ENCODE data around the gene KIF14.

KIF14 gene, protein sequence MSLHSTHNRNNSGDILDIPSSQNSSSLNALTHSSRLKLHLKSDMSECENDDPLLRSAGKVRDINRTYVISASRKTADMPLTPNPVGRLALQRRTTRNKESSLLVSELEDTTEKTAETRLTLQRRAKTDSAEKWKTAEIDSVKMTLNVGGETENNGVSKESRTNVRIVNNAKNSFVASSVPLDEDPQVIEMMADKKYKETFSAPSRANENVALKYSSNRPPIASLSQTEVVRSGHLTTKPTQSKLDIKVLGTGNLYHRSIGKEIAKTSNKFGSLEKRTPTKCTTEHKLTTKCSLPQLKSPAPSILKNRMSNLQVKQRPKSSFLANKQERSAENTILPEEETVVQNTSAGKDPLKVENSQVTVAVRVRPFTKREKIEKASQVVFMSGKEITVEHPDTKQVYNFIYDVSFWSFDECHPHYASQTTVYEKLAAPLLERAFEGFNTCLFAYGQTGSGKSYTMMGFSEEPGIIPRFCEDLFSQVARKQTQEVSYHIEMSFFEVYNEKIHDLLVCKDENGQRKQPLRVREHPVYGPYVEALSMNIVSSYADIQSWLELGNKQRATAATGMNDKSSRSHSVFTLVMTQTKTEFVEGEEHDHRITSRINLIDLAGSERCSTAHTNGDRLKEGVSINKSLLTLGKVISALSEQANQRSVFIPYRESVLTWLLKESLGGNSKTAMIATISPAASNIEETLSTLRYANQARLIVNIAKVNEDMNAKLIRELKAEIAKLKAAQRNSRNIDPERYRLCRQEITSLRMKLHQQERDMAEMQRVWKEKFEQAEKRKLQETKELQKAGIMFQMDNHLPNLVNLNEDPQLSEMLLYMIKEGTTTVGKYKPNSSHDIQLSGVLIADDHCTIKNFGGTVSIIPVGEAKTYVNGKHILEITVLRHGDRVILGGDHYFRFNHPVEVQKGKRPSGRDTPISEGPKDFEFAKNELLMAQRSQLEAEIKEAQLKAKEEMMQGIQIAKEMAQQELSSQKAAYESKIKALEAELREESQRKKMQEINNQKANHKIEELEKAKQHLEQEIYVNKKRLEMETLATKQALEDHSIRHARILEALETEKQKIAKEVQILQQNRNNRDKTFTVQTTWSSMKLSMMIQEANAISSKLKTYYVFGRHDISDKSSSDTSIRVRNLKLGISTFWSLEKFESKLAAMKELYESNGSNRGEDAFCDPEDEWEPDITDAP (N-terminal part only)

GRCh38 chr1:200620273-200621131 is at the start of gene KIF14:
Gene KIF14 (minus strand): TSS chr1:200620751. CDS start chr1:200618723, 2,028 bp downstream.
- DNase-seq (ENCODE audit: low spot score in 2 of 2) = peak; percentile 94 to 98
- in situ Hi-C loops (cut with MboI; ENCODE audit: low sequenced_read_pairs) = loop anchor here (10.0 kb wide), 1 partner anchor 174 kb away; no protein-coding TSS in a partner anchor

DNA sequence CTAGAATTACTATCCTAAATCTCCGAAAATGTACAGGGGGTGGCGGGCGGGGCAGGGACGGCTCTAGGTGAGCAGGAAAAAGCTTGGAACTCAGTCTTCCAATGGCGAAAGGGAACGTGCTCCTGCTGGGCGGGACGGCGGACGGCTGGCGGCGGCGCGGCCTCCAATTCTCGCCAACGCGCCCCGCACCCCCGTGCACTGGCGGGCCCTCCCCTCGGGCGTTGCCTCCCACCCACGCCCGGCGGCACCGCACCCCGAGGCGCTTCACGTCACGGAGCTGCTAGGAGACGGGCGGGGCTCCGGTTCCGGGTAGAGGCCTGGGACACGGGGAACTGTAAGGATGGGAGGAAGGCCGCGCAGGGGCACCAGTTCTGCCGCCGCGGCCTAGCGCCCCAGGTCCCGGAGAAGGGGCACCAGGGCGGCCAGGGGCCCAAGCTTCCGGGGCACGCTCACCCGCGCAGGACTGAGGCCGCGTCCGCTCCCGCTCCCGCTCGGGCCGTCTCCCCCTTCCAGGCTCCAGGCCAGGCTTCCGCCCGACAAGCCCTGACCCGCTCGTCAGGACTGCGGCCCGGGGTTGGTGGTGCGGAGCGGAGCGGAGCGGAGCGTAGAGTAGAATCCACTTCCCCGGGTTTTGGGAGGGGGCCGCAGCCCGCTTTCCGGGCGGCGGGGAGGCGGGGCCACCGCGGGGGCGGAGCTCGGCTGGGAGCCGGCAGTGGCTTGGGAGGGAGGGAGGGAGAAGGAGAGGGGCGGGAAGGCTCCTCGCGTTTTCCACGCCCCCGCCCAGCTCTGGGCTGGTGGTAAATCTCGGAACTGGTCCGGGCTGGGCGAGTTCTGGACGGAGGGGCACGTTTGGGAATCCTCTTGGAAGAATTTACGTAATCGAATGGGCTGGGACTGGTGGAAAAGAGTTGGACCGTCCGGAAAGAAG is 49.0 kb upstream of the KIF14 start, which contains the start of gene DDX59:
DDX59 (minus strand) TSS at position 594 of the 928 bp plus-strand sequence. CDS start 3,167 bp downstream, outside the sequence.
- Histone ChIP-seq H3K4me3 (peak within 1 kb of the TSS; percentile 79), H3K9me3 (no peaks in the 10 kb centered on the region), H3K36me3 (replicated peaks) (0 out of 2 replicates have a peak, but pooled peaks cover 3% of the 10 kb centered on the region), H3K4me1 (peaks cover 29% of the 10 kb centered on the region), H3K27me3 (ENCODE audit: low read depth) (no peaks in the 10 kb centered on the region)
- in situ Hi-C loops (cut with MboI; ENCODE audit: low sequenced_read_pairs) = no loop called here
- peak; percentile 95 to 97 for DNase-seq (ENCODE audit: low spot score in 2 of 2)

More at GRCh38 chr1:200620273-200621131, at the start of gene KIF14:
- H3K27me3 ChIP-seq (ENCODE audit: low read depth) = no peaks in the 10 kb centered on the region
- peaks cover 13% of the 10 kb centered on the region for H3K36me3 ChIP-seq (replicated peaks)
- H3K9me3 ChIP-seq = peaks cover 5% of the 10 kb centered on the region
- H3K4me1 ChIP-seq = peaks cover 13% of the 10 kb centered on the region
- H3K4me3 ChIP-seq = peak within 1 kb of the TSS; percentile 73

GRCh38 chr1:200668514-200669313 is 48.2 kb upstream of the KIF14 start:
- Histone ChIP-seq H3K9me3 (no peaks in the 10 kb centered on the region), H3K36me3 (replicated peaks) (peaks cover 9% of the 10 kb centered on the region), H3K4me1 (peaks cover 29% of the 10 kb centered on the region), H3K27me3 (ENCODE audit: low read depth) (no peaks in the 10 kb centered on the region), H3K4me3 (peak overlapping the region; percentile 79)
- in situ Hi-C loops (cut with MboI; ENCODE audit: low sequenced_read_pairs) = no loop called here
- no peak for DNase-seq (ENCODE audit: low spot score in 2 of 2)

- no peak for DNase-seq (ENCODE audit: low spot score in 2 of 2)
- Histone ChIP-seq H3K4me1 (peaks cover 28% of the 10 kb centered on the region), H3K36me3 (replicated peaks) (peaks cover 15% of the 10 kb centered on the region), H3K4me3 (no peak overlapping the region), H3K9me3 (no peaks in the 10 kb centered on the region), H3K27me3 (ENCODE audit: low read depth) (no peaks in the 10 kb centered on the region)
- in situ Hi-C loops (cut with MboI; ENCODE audit: low sequenced_read_pairs) = no loop called here
Observed at GRCh38 chr1:200666309-200666708, 45.8 kb upstream of the KIF14 start.

DNA sequence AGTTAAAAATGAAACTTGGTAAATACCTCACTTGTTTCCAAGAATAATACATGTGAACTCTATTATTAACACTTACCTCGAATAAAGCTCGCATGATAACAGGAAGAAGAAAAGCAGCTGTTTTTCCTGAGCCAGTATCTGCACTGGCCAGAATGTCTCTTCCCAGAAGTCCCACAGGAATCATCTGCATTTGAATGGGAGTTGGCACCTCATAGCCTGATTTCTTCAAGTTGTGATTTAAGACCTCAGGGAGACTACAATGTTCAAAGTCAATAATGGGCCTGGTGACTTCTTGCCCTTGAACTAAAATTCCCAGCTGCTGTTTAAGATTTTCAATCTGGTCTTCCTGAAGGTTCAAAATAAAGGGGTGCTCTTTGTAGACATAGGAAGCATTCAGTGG is 45.3 kb upstream of the KIF14 start:
- H3K27me3 ChIP-seq (ENCODE audit: low read depth) = no peaks in the 10 kb centered on the region
- H3K36me3 ChIP-seq (replicated peaks) = peaks cover 15% of the 10 kb centered on the region
- peak; percentile 53 to 79 for DNase-seq (ENCODE audit: low spot score in 2 of 2)
- H3K9me3 ChIP-seq = no peaks in the 10 kb centered on the region
- H3K4me3 ChIP-seq = no peak overlapping the region
- H3K4me1 ChIP-seq = peaks cover 24% of the 10 kb centered on the region
- in situ Hi-C loops (cut with MboI; ENCODE audit: low sequenced_read_pairs) = no loop called here

- no peak for DNase-seq (ENCODE audit: low spot score in 2 of 2)
- Histone ChIP-seq H3K4me3 (no peak overlapping the region), H3K36me3 (replicated peaks) (peaks cover 33% of the 10 kb centered on the region), H3K27me3 (ENCODE audit: low read depth) (no peaks in the 10 kb centered on the region), H3K4me1 (peaks cover 3% of the 10 kb centered on the region), H3K9me3 (no peaks in the 10 kb centered on the region)
- in situ Hi-C loops (cut with MboI; ENCODE audit: low sequenced_read_pairs) = no loop called here
Observed at GRCh38 chr1:200660719-200661118, 40.2 kb upstream of the KIF14 start.

DNA sequence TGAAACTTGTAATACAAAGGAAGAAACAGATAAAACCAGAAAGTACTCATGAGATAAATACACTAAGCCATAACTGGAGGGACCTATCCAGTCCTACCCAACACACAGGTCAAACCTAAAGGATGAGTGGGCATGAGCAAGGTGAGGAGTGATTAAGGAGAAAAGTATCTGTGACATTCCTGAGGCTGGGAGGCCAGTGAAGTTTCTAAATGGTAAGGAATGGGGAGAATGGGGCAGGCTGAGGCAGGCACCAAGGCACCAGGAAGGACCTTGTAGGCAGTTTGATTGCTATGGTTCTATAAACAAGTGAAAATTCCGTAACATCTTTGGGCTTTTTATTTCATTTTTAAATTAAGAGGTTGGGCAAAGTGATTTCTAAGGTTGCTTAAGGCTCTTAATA is 38.7 kb upstream of the KIF14 start:
- in situ Hi-C loops (cut with MboI; ENCODE audit: low sequenced_read_pairs) = no loop called here
- no peak overlapping the region for H3K4me3 ChIP-seq
- no peaks in the 10 kb centered on the region for H3K27me3 ChIP-seq (ENCODE audit: low read depth)
- DNase-seq (ENCODE audit: low spot score in 2 of 2) = no peak
- H3K9me3 ChIP-seq = no peaks in the 10 kb centered on the region
- H3K4me1 ChIP-seq = no peaks in the 10 kb centered on the region
- H3K36me3 ChIP-seq (replicated peaks) = peaks cover 34% of the 10 kb centered on the region

- Histone ChIP-seq H3K36me3 (replicated peaks) (peaks cover 27% of the 10 kb centered on the region), H3K4me3 (no peak overlapping the region), H3K4me1 (no peaks in the 10 kb centered on the region), H3K9me3 (no peaks in the 10 kb centered on the region), H3K27me3 (ENCODE audit: low read depth) (no peaks in the 10 kb centered on the region)
- in situ Hi-C loops (cut with MboI; ENCODE audit: low sequenced_read_pairs) = no loop called here
- DNase-seq (ENCODE audit: low spot score in 2 of 2) = no peak
Observed at GRCh38 chr1:200658037-200658818, 37.7 kb upstream of the KIF14 start.

- in situ Hi-C loops (cut with MboI; ENCODE audit: low sequenced_read_pairs) = no loop called here
- Histone ChIP-seq H3K27me3 (ENCODE audit: low read depth) (no peaks in the 10 kb centered on the region), H3K4me3 (no peak overlapping the region), H3K36me3 (replicated peaks) (peaks cover 23% of the 10 kb centered on the region), H3K9me3 (no peaks in the 10 kb centered on the region), H3K4me1 (no peaks in the 10 kb centered on the region)
- DNase-seq (ENCODE audit: low spot score in 2 of 2) = no peak
Observed at GRCh38 chr1:200654660-200655059, 34.1 kb upstream of the KIF14 start.

GRCh38 chr1:200653022-200653462 is 32.5 kb upstream of the KIF14 start:
- Histone ChIP-seq H3K4me1 (no peaks in the 10 kb centered on the region), H3K4me3 (no peak overlapping the region), H3K27me3 (ENCODE audit: low read depth) (no peaks in the 10 kb centered on the region), H3K9me3 (no peaks in the 10 kb centered on the region), H3K36me3 (replicated peaks) (peaks cover 23% of the 10 kb centered on the region)
- DNase-seq (ENCODE audit: low spot score in 2 of 2) = no peak
- in situ Hi-C loops (cut with MboI; ENCODE audit: low sequenced_read_pairs) = no loop called here

DNA sequence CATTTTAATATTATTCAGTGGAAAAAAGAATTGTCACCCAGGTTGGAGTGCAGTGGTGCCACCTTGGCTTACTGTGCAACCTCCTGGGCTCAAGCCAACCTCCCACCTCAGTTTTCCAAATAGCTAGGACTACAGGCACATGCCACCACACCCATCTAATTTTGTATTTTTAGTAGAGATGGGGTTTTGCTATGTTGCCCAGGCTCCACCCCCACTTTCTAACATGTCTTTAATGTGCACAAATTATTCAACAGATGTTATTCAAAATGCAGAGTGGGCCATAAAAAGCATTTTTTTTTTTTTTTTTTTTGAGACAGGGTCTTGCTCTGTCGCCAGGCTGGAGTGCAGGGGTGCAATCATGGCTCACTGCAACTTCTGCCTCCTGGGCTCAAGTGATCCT is 31.8 kb upstream of the KIF14 start:
- no peak for DNase-seq (ENCODE audit: low spot score in 2 of 2)
- no peak overlapping the region for H3K4me3 ChIP-seq
- H3K36me3 ChIP-seq (replicated peaks) = peaks cover 23% of the 10 kb centered on the region

More for the DNA sequence above, 31.8 kb upstream of the KIF14 start:
- H3K4me1 ChIP-seq = no peaks in the 10 kb centered on the region
- in situ Hi-C loops (cut with MboI; ENCODE audit: low sequenced_read_pairs) = no loop called here
- H3K9me3 ChIP-seq = no peaks in the 10 kb centered on the region
- no peaks in the 10 kb centered on the region for H3K27me3 ChIP-seq (ENCODE audit: low read depth)

All from HAP-1 (cell line).